ENCODE data around the gene CDRT4.

DNA sequence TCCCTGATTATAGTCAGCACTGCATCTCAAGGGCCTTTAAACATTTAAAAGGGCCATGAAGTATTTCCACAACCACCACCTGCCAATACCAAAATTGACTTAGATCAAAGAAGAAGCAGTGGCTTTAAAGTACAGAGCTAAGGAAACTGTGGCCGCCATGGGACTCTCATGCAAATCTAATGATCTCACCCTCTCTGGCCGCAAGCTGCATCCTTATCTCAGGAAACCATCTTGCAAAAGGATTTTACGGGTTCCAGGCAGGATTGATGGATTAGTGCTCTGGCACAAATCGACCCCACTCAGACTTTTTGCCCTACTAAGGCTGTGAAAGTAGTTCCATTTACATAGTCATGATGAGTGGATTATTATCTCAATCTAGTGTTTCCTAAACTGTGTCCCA is 22.6 kb downstream of the CDRT4 start:
- TF ChIP-seq SIN3A (IDR thresholded peaks at IDR 0.05; ENCODE audit: borderline replicate concordance, low read depth, low read length) (peak; percentile 74; the same call in 1 of the 2 replicates), FOXM1 (IDR thresholded peaks at IDR 0.05; ENCODE audit: low read depth) (peak; percentile 82; the same call in 1 of the 2 replicates), RAD21 (IDR thresholded peaks at IDR 0.05; ENCODE audit: low read length) (no peak), EZH2phosphoT487 (IDR thresholded peaks at IDR 0.05; ENCODE audit: borderline replicate concordance, low read depth) (no peak), NFIC (IDR thresholded peaks at IDR 0.05; ENCODE audit: borderline replicate concordance) (peak; percentile 86), YY1 (IDR thresholded peaks at IDR 0.05; ENCODE audit: low read depth) (peak; percentile 75; the same call in 1 of the 2 replicates), POLR2AphosphoS5 (IDR thresholded peaks at IDR 0.05; ENCODE audit: low read depth, low read length) (peak; percentile 61; the same call in 1 of the 2 replicates), SMC3 (IDR thresholded peaks at IDR 0.05; ENCODE audit: low read depth, low read length) (no peak), RFX5 (IDR thresholded peaks at IDR 0.05; ENCODE audit: low read length) (no peak), RCOR1 (IDR thresholded peaks at IDR 0.05; ENCODE audit: low read length) (no peak), GATA2 (CRISPR knock-in tag; IDR thresholded peaks at IDR 0.05) (peak; percentile 56)
- TF ChIP-seq, protein P1, sequence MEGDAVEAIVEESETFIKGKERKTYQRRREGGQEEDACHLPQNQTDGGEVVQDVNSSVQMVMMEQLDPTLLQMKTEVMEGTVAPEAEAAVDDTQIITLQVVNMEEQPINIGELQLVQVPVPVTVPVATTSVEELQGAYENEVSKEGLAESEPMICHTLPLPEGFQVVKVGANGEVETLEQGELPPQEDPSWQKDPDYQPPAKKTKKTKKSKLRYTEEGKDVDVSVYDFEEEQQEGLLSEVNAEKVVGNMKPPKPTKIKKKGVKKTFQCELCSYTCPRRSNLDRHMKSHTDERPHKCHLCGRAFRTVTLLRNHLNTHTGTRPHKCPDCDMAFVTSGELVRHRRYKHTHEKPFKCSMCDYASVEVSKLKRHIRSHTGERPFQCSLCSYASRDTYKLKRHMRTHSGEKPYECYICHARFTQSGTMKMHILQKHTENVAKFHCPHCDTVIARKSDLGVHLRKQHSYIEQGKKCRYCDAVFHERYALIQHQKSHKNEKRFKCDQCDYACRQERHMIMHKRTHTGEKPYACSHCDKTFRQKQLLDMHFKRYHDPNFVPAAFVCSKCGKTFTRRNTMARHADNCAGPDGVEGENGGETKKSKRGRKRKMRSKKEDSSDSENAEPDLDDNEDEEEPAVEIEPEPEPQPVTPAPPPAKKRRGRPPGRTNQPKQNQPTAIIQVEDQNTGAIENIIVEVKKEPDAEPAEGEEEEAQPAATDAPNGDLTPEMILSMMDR (IDR thresholded peaks at IDR 0.05) = no peak
- TF ChIP-seq, protein P2, sequence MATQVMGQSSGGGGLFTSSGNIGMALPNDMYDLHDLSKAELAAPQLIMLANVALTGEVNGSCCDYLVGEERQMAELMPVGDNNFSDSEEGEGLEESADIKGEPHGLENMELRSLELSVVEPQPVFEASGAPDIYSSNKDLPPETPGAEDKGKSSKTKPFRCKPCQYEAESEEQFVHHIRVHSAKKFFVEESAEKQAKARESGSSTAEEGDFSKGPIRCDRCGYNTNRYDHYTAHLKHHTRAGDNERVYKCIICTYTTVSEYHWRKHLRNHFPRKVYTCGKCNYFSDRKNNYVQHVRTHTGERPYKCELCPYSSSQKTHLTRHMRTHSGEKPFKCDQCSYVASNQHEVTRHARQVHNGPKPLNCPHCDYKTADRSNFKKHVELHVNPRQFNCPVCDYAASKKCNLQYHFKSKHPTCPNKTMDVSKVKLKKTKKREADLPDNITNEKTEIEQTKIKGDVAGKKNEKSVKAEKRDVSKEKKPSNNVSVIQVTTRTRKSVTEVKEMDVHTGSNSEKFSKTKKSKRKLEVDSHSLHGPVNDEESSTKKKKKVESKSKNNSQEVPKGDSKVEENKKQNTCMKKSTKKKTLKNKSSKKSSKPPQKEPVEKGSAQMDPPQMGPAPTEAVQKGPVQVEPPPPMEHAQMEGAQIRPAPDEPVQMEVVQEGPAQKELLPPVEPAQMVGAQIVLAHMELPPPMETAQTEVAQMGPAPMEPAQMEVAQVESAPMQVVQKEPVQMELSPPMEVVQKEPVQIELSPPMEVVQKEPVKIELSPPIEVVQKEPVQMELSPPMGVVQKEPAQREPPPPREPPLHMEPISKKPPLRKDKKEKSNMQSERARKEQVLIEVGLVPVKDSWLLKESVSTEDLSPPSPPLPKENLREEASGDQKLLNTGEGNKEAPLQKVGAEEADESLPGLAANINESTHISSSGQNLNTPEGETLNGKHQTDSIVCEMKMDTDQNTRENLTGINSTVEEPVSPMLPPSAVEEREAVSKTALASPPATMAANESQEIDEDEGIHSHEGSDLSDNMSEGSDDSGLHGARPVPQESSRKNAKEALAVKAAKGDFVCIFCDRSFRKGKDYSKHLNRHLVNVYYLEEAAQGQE (IDR thresholded peaks at IDR 0.05; ENCODE audit: low read depth, low read length) = no peak

All from SK-N-SH (cell line).